NT2/D1 (cell line): Measurements from ENCODE around the gene RAX.

Experiments used
- YY1 ChIP-seq: IDR thresholded peaks from 2 replicates; pipeline ENCODE4 v1.6.1; 2011; ENCODE audit not compliant: insufficient read length, insufficient read depth
- ZNF274 ChIP-seq: IDR thresholded peaks from 2 replicates; pipeline ENCODE4 v1.6.1; 2011; ENCODE audit warnings: mild to moderate bottlenecking, low read depth, low read length

GRCh38 chr18:59264651-59265245, 8.5 kb downstream of the RAX start:
- TF ChIP-seq YY1 (no peak), ZNF274 (no peak)
